ENCODE measurements around the gene DPAGT1. TPM values are rescaled to one million over a fixed set of nuclear protein-coding genes. Genes with fewer than 3 reads are reported as not detected.

Gene DPAGT1
- total RNA-seq, 1 experiment from 2014 or later = 45.1 TPM

- POLR2A ChIA-PET = no interaction called here
- Histone ChIP-seq H3K36me3 (ENCODE audit: control insufficient read depth in 1 of 2, insufficient read depth in 2 of 2, low read length in 2 of 2) (peaks cover 4 to 20% of the 10 kb centered on the region in 2 experiments; a peak in 2 of 4 replicates), H3K9me2 (ENCODE audit: insufficient read depth) (no peaks in the 10 kb centered on the region), H3K4me2 (ENCODE audit: low read length) (no peak overlapping the region), H3K27ac (ENCODE audit: low read depth, low read length) (no peak overlapping the region), H3K9me3 (ENCODE audit: control insufficient read depth in 1 of 2, insufficient read depth in 1 of 2, low read depth in 1 of 2, low read length in 2 of 2) (no peaks in the 10 kb centered on the region), H3K4me1 (ENCODE audit: control insufficient read depth in 1 of 2, insufficient read depth in 2 of 2, low read length in 2 of 2) (peaks cover 29 to 43% of the 10 kb centered on the region in 2 experiments), H3K4me3 (replicated peaks in 1 of 2; ENCODE audit: low read depth in 1 of 2, low read length in 2 of 2) (no peak overlapping the region), H2AFZ (ENCODE audit: low read depth, low read length, poor library complexity, severe bottlenecking) (no peak overlapping the region), H3K79me2 (ENCODE audit: insufficient read depth, low read length) (peaks cover 43% of the 10 kb centered on the region), H3K27me3 (ENCODE audit: insufficient read depth, low read length) (no peaks in the 10 kb centered on the region), H3K9ac (ENCODE audit: low read length) (no peak overlapping the region), H4K20me1 (ENCODE audit: insufficient read depth) (peaks cover 11% of the 10 kb centered on the region; the same call in 1 of the 2 replicates)
- CTCF ChIA-PET = no interaction called here
- RAD21 ChIA-PET (ENCODE audit: low non-redundant PET in 1 of 2, low total read pairs in 2 of 2, uncharacterized antibody in 2 of 2, unreplicated experiment in 2 of 2) = no interaction called here
- DNase-seq (ENCODE audit: low read depth, low spot score) (no peak), ATAC-seq (no peak)
- TF ChIP-seq POLR2A (IDR thresholded peaks at IDR 0.05; ENCODE audit: borderline replicate concordance, extremely low read depth, insufficient read depth, insufficient read length) = no peak
- no peak for TF ChIP-seq RAD21 (IDR thresholded peaks at IDR 0.05; ENCODE audit: low read depth)
- no peak for TF ChIP-seq SP1 (IDR thresholded peaks at IDR 0.05; ENCODE audit: low read depth)
- TF ChIP-seq ZBTB33 (IDR thresholded peaks at IDR 0.05; ENCODE audit: extremely low read depth, insufficient replicate concordance, low read length) = no peak
- BruUV-seq (replicated peaks) = no TSS peak
- intact Hi-C loops (cut with micrococcal nuclease) = no loop called here
Observed at GRCh38 chr11:119089319-119089718, 12.3 kb downstream of the DPAGT1 start.

- CTCF ChIA-PET = no interaction called here
- no peak overlapping the region for H3K9ac ChIP-seq (ENCODE audit: low read length)
- no peak for DNase-seq (ENCODE audit: low read depth, low spot score)
- POLR2A ChIA-PET = no interaction called here
- no peak overlapping the region for H3K4me3 ChIP-seq (replicated peaks in 1 of 2; ENCODE audit: low read depth in 1 of 2, low read length in 2 of 2)
- peaks cover 2% of the 10 kb centered on the region; the same call in 1 of the 2 replicates for H4K20me1 ChIP-seq (ENCODE audit: insufficient read depth)
- no peak for ATAC-seq
- no peak overlapping the region for H3K27ac ChIP-seq (ENCODE audit: low read depth, low read length)
- H3K27me3 ChIP-seq (ENCODE audit: insufficient read depth, low read length) = no peaks in the 10 kb centered on the region
- no peak for TF ChIP-seq EGR1 (IDR thresholded peaks at IDR 0.05; ENCODE audit: low read depth)
- TF ChIP-seq SP1 (IDR thresholded peaks at IDR 0.05; ENCODE audit: low read depth) = no peak
- TF ChIP-seq TCF7L2 (IDR thresholded peaks at IDR 0.05; ENCODE audit: borderline replicate concordance, extremely low read depth, insufficient read depth, insufficient read length) = no peak
- TF ChIP-seq POLR2A (IDR thresholded peaks at IDR 0.05; ENCODE audit: borderline replicate concordance, extremely low read depth, insufficient read depth, insufficient read length) = no peak
- TF ChIP-seq ELF1 (IDR thresholded peaks at IDR 0.05; ENCODE audit: borderline replicate concordance, low read depth) = no peak
- no peak for TF ChIP-seq JUND (IDR thresholded peaks at IDR 0.05)
- no peak for TF ChIP-seq RAD21 (IDR thresholded peaks at IDR 0.05; ENCODE audit: low read depth)
- no peak for TF ChIP-seq ZNF274 (IDR thresholded peaks at IDR 0.05; ENCODE audit: low read depth, low read length)
- no peak for TF ChIP-seq EZH2phosphoT487 (IDR thresholded peaks at IDR 0.05; ENCODE audit: borderline replicate concordance)
- no peak for TF ChIP-seq YY1 (IDR thresholded peaks at IDR 0.05; ENCODE audit: extremely low read depth, insufficient replicate concordance, low read depth, low read length)
- no peak for TF ChIP-seq SIN3A (IDR thresholded peaks at IDR 0.05; ENCODE audit: low read depth)
- TF ChIP-seq EZH2 (IDR thresholded peaks at IDR 0.05) = no peak
- no peak for TF ChIP-seq SRF (IDR thresholded peaks at IDR 0.05; ENCODE audit: low read depth)
- TF ChIP-seq MAX (IDR thresholded peaks at IDR 0.05) = no peak
- H3K9me2 ChIP-seq (ENCODE audit: insufficient read depth) = no peaks in the 10 kb centered on the region
- H2AFZ ChIP-seq (ENCODE audit: low read depth, low read length, poor library complexity, severe bottlenecking) = no peak overlapping the region
- intact Hi-C loops (cut with micrococcal nuclease) = no loop called here
- BruUV-seq (replicated peaks) = no TSS peak
- no peaks in the 10 kb centered on the region for H3K9me3 ChIP-seq (ENCODE audit: control insufficient read depth in 1 of 2, insufficient read depth in 1 of 2, low read depth in 1 of 2, low read length in 2 of 2)
- H3K79me2 ChIP-seq (ENCODE audit: insufficient read depth, low read length) = peaks cover 34% of the 10 kb centered on the region
- H3K36me3 ChIP-seq (ENCODE audit: control insufficient read depth in 1 of 2, insufficient read depth in 2 of 2, low read length in 2 of 2) = peaks cover 4 to 11% of the 10 kb centered on the region in 2 experiments; a peak in 2 of 4 replicates
- H3K4me2 ChIP-seq (ENCODE audit: low read length) = no peak overlapping the region
- RAD21 ChIA-PET (ENCODE audit: low non-redundant PET in 1 of 2, low total read pairs in 2 of 2, uncharacterized antibody in 2 of 2, unreplicated experiment in 2 of 2) = interaction anchor here in 1 of 2 experiments (0.6 kb wide), 1 partner anchor 214 kb away, joined by 3 read pairs; no protein-coding TSS in a partner anchor
- peaks cover 29 to 46% of the 10 kb centered on the region in 2 experiments for H3K4me1 ChIP-seq (ENCODE audit: control insufficient read depth in 1 of 2, insufficient read depth in 2 of 2, low read length in 2 of 2)
Observed at GRCh38 chr11:119088406-119088805, 13.2 kb downstream of the DPAGT1 start.
